ENCODE results near the gene MVK. TPM values are rescaled to one million over a fixed set of nuclear protein-coding genes. Genes with fewer than 3 reads are reported as not detected.

Gene MVK
- total and polyA plus RNA-seq, 2 experiments from 2014 or later, result 16.7 to 40.1 TPM

DNA sequence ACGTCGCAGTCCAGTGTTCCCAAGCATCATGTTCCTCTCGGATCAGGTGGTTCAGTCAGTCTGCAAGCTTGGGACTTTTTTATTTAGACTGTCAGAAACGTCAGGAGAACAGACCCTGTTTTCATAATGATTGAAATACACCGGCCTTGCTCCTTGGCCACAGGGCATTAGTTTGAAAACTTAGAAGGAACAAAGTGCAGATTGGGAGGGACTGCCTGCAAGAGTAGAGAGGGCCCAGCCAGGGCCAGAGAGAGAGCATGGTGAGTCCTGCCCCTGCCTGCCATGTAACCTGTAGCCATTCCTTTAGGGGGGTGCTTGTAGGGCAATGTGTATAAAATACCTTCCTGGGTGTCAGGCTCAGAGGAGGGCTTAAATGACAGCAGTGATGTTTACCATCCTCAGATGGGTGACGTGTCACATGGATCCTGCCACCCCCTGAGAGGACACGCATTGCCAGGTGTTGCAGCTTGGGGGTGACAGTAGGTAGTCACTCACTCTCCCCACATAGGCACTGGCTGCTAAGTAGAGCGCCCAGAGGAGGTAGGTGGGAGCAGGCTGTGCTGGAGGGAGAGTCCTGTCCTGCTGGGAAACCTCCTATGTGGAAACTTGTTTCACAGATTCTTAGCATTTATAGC lies 46.0 kb upstream of the MVK start (continued):
- TF ChIP-seq, protein P1, sequence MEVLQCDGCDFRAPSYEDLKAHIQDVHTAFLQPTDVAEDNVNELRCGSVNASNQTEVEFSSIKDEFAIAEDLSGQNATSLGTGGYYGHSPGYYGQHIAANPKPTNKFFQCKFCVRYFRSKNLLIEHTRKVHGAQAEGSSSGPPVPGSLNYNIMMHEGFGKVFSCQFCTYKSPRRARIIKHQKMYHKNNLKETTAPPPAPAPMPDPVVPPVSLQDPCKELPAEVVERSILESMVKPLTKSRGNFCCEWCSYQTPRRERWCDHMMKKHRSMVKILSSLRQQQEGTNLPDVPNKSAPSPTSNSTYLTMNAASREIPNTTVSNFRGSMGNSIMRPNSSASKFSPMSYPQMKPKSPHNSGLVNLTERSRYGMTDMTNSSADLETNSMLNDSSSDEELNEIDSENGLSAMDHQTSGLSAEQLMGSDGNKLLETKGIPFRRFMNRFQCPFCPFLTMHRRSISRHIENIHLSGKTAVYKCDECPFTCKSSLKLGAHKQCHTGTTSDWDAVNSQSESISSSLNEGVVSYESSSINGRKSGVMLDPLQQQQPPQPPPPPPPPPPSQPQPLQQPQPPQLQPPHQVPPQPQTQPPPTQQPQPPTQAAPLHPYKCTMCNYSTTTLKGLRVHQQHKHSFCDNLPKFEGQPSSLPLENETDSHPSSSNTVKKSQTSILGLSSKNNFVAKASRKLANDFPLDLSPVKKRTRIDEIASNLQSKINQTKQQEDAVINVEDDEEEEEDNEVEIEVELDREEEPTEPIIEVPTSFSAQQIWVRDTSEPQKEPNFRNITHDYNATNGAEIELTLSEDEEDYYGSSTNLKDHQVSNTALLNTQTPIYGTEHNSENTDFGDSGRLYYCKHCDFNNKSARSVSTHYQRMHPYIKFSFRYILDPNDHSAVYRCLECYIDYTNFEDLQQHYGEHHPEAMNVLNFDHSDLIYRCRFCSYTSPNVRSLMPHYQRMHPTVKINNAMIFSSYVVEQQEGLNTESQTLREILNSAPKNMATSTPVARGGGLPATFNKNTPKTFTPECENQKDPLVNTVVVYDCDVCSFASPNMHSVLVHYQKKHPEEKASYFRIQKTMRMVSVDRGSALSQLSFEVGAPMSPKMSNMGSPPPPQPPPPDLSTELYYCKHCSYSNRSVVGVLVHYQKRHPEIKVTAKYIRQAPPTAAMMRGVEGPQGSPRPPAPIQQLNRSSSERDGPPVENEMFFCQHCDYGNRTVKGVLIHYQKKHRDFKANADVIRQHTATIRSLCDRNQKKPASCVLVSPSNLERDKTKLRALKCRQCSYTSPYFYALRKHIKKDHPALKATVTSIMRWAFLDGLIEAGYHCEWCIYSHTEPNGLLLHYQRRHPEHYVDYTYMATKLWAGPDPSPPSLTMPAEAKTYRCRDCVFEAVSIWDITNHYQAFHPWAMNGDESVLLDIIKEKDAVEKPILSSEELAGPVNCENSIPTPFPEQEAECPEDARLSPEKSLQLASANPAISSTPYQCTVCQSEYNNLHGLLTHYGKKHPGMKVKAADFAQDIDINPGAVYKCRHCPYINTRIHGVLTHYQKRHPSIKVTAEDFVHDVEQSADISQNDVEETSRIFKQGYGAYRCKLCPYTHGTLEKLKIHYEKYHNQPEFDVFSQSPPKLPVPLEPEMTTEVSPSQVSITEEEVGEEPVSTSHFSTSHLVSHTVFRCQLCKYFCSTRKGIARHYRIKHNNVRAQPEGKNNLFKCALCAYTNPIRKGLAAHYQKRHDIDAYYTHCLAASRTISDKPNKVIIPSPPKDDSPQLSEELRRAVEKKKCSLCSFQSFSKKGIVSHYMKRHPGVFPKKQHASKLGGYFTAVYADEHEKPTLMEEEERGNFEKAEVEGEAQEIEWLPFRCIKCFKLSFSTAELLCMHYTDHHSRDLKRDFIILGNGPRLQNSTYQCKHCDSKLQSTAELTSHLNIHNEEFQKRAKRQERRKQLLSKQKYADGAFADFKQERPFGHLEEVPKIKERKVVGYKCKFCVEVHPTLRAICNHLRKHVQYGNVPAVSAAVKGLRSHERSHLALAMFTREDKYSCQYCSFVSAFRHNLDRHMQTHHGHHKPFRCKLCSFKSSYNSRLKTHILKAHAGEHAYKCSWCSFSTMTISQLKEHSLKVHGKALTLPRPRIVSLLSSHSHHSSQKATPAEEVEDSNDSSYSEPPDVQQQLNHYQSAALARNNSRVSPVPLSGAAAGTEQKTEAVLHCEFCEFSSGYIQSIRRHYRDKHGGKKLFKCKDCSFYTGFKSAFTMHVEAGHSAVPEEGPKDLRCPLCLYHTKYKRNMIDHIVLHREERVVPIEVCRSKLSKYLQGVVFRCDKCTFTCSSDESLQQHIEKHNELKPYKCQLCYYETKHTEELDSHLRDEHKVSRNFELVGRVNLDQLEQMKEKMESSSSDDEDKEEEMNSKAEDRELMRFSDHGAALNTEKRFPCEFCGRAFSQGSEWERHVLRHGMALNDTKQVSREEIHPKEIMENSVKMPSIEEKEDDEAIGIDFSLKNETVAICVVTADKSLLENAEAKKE (CRISPR knock-in tag; IDR thresholded peaks at IDR 0.05), result no peak
- TF ChIP-seq ZNF331 (CRISPR knock-in tag; IDR thresholded peaks at IDR 0.05; ENCODE audit: low read depth) (no peak), JUNB (IDR thresholded peaks at IDR 0.05; ENCODE audit: unreplicated experiment) (no peak), ZNF114 (CRISPR knock-in tag; IDR thresholded peaks at IDR 0.05) (no peak), NANOG (IDR thresholded peaks at IDR 0.05; ENCODE audit: borderline replicate concordance) (no peak), EZH2phosphoT487 (IDR thresholded peaks at IDR 0.05; ENCODE audit: unreplicated experiment) (no peak), CTCF (conservative IDR thresholded peaks at IDR 0.05; ENCODE audit: low read depth in 2 of 2) (no peak), ETS1 (IDR thresholded peaks at IDR 0.05) (no peak), STAT1 (IDR thresholded peaks at IDR 0.05; ENCODE audit: unreplicated experiment) (no peak)
